ENCODE data around the gene WDPCP. TPM values are rescaled to one million over a fixed set of nuclear protein-coding genes. Genes with fewer than 3 reads are reported as not detected.

The WDPCP gene
- polyA plus RNA-seq, 1 donor from 2014 or later = 8.9 TPM

DNA sequence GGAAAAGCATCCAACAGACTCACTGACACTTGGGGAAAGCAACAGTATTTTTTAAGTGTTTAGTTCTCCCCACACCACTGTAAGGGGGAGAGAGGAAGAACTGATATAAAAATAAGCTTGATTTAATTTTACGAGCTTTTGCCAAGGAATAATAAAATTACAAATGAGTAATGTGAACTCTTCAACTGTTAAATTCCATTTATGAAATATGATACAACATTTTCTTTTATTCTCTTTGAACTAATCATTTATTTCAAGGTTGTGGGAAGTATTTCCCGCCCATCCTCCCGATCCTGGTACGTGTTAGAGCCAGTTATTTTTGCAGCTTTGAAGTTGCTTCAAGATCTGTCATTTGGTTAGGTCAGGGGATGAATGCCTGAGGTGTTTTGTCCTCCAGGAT lies 35.2 kb downstream of the WDPCP start:
- no peak overlapping the region for H3K4me2 ChIP-seq (ENCODE audit: low read length)
- no peaks in the 10 kb centered on the region for H3K79me2 ChIP-seq (replicated peaks; ENCODE audit: insufficient read depth, low read length)
- no peaks in the 10 kb centered on the region for H3K9me3 ChIP-seq (ENCODE audit: low read length)
- no peaks in the 10 kb centered on the region for H3K9me2 ChIP-seq (ENCODE audit: insufficient read depth, low read length)
- H3K9ac ChIP-seq (ENCODE audit: low read length) = no peak overlapping the region
- H2AFZ ChIP-seq (ENCODE audit: low read depth, low read length) = no peak overlapping the region
- H3K27ac ChIP-seq (ENCODE audit: low read length) = no peak overlapping the region
- TF ChIP-seq EP300 (conservative IDR thresholded peaks at IDR 0.05; ENCODE audit: poor library complexity, severe bottlenecking) (no peak), CTCF (IDR thresholded peaks at IDR 0.05; ENCODE audit: poor library complexity, severe bottlenecking) (no peak), RAD21 (conservative IDR thresholded peaks at IDR 0.05) (no peak), TAF1 (IDR thresholded peaks at IDR 0.05; ENCODE audit: low read depth) (no peak)
- no peaks in the 10 kb centered on the region for H3K36me3 ChIP-seq (ENCODE audit: insufficient read depth, low read length)
- no peaks in the 10 kb centered on the region for H3K27me3 ChIP-seq (ENCODE audit: insufficient read depth, low read depth, low read length)
- no peak overlapping the region for H3K4me3 ChIP-seq (ENCODE audit: low read length)
- H3F3A ChIP-seq (ENCODE audit: insufficient read depth, low read length, poor library complexity, severe bottlenecking) = no peaks in the 10 kb centered on the region
- no peaks in the 10 kb centered on the region for H4K20me1 ChIP-seq (ENCODE audit: insufficient read depth)

DNA sequence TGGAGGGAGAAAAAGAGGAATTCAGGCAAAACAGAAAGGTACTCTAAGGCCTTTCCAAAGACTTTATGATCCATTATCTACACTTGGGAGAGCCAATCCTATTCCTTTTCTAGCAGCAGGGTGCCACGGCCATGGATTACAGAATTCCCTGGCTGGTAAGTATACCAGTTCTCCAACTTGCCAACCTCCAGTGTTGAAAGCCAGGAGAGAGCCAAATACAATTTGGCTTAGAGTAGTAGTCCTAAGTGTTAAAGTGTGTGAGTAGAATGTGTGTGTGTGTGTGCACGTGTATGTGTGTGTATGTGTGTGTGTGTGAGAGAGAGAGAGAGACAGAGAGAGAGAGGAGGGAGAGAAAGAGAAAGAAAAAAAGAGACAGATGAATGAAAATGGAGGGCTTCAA lies 43.3 kb downstream of the WDPCP start:
- no peak overlapping the region for H3K9ac ChIP-seq (ENCODE audit: low read length)
- no peaks in the 10 kb centered on the region for H4K20me1 ChIP-seq (ENCODE audit: insufficient read depth)

GRCh38 chr2:63544017-63544627 lies 44.2 kb downstream of the WDPCP start:
- Histone ChIP-seq H3K79me2 (replicated peaks; ENCODE audit: insufficient read depth, low read length) (no peaks in the 10 kb centered on the region), H3K4me2 (ENCODE audit: low read length) (no peak overlapping the region), H4K20me1 (ENCODE audit: insufficient read depth) (no peaks in the 10 kb centered on the region), H3K9me2 (ENCODE audit: insufficient read depth, low read length) (no peaks in the 10 kb centered on the region), H3K9me3 (ENCODE audit: low read length) (no peaks in the 10 kb centered on the region), H2AFZ (ENCODE audit: low read depth, low read length) (no peak overlapping the region), H3K27me3 (ENCODE audit: insufficient read depth, low read depth, low read length) (no peaks in the 10 kb centered on the region), H3K4me3 (ENCODE audit: low read length) (no peak overlapping the region), H3K36me3 (ENCODE audit: insufficient read depth, low read length) (no peaks in the 10 kb centered on the region), H3F3A (ENCODE audit: insufficient read depth, low read length, poor library complexity, severe bottlenecking) (no peaks in the 10 kb centered on the region), H3K9ac (ENCODE audit: low read length) (no peak overlapping the region), H3K27ac (ENCODE audit: low read length) (no peak overlapping the region)
- TF ChIP-seq SMC3 (conservative IDR thresholded peaks at IDR 0.05; ENCODE audit: poor library complexity) = peak; percentile 65
- peak; percentile 59 for TF ChIP-seq CTCF (IDR thresholded peaks at IDR 0.05; ENCODE audit: poor library complexity, severe bottlenecking)
- TF ChIP-seq, protein P1, sequence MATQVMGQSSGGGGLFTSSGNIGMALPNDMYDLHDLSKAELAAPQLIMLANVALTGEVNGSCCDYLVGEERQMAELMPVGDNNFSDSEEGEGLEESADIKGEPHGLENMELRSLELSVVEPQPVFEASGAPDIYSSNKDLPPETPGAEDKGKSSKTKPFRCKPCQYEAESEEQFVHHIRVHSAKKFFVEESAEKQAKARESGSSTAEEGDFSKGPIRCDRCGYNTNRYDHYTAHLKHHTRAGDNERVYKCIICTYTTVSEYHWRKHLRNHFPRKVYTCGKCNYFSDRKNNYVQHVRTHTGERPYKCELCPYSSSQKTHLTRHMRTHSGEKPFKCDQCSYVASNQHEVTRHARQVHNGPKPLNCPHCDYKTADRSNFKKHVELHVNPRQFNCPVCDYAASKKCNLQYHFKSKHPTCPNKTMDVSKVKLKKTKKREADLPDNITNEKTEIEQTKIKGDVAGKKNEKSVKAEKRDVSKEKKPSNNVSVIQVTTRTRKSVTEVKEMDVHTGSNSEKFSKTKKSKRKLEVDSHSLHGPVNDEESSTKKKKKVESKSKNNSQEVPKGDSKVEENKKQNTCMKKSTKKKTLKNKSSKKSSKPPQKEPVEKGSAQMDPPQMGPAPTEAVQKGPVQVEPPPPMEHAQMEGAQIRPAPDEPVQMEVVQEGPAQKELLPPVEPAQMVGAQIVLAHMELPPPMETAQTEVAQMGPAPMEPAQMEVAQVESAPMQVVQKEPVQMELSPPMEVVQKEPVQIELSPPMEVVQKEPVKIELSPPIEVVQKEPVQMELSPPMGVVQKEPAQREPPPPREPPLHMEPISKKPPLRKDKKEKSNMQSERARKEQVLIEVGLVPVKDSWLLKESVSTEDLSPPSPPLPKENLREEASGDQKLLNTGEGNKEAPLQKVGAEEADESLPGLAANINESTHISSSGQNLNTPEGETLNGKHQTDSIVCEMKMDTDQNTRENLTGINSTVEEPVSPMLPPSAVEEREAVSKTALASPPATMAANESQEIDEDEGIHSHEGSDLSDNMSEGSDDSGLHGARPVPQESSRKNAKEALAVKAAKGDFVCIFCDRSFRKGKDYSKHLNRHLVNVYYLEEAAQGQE (IDR thresholded peaks at IDR 0.05; ENCODE audit: borderline replicate concordance) = no peak
- TF ChIP-seq RAD21 (conservative IDR thresholded peaks at IDR 0.05) = peak; percentile 62
- no peak for TF ChIP-seq POLR2AphosphoS5 (IDR thresholded peaks at IDR 0.05)
- no peak for TF ChIP-seq TAF1 (IDR thresholded peaks at IDR 0.05; ENCODE audit: low read depth)
- no peak for TF ChIP-seq EP300 (conservative IDR thresholded peaks at IDR 0.05; ENCODE audit: poor library complexity, severe bottlenecking)

More for the DNA sequence above, 43.3 kb downstream of the WDPCP start:
- Histone ChIP-seq H3K9me2 (ENCODE audit: insufficient read depth, low read length) (no peaks in the 10 kb centered on the region), H3K4me2 (ENCODE audit: low read length) (no peak overlapping the region), H3K4me3 (ENCODE audit: low read length) (no peak overlapping the region), H3K9me3 (ENCODE audit: low read length) (no peaks in the 10 kb centered on the region), H3K36me3 (ENCODE audit: insufficient read depth, low read length) (no peaks in the 10 kb centered on the region), H3K27me3 (ENCODE audit: insufficient read depth, low read depth, low read length) (no peaks in the 10 kb centered on the region), H3K79me2 (replicated peaks; ENCODE audit: insufficient read depth, low read length) (no peaks in the 10 kb centered on the region), H3K27ac (ENCODE audit: low read length) (no peak overlapping the region), H2AFZ (ENCODE audit: low read depth, low read length) (no peak overlapping the region), H3F3A (ENCODE audit: insufficient read depth, low read length, poor library complexity, severe bottlenecking) (no peaks in the 10 kb centered on the region)
- TF ChIP-seq POLR2AphosphoS5 (IDR thresholded peaks at IDR 0.05) (no peak), SMC3 (conservative IDR thresholded peaks at IDR 0.05; ENCODE audit: poor library complexity) (no peak), EP300 (conservative IDR thresholded peaks at IDR 0.05; ENCODE audit: poor library complexity, severe bottlenecking) (no peak), TAF1 (IDR thresholded peaks at IDR 0.05; ENCODE audit: low read depth) (no peak)

Data from neural cell (in vitro differentiated cells).